Measurements from ENCODE around the gene EMP1.
A peak's percentile ranks its signal among the peaks of the same experiment; 100 is the strongest.

EMP1 gene

GRCh38 chr12:13196130-13196921 lies at the start of gene EMP1:
EMP1 (plus strand) TSS chr12:13196726; CDS start chr12:13211511, 14,785 bp downstream.
- DNase-seq = no peak

GRCh38 chr12:13147688-13148484 lies 48.6 kb upstream of the EMP1 start:
- no peak for DNase-seq

GRCh38 chr12:13148485-13148847 lies 48.1 kb upstream of the EMP1 start:
- no peak for DNase-seq

- no peak for DNase-seq
Observed at GRCh38 chr12:13149411-13149810, 47.1 kb upstream of the EMP1 start.

- DNase-seq = no peak
Observed at GRCh38 chr12:13152281-13152680, 44.2 kb upstream of the EMP1 start.

- no peak for DNase-seq
Observed at GRCh38 chr12:13152756-13153155, 43.8 kb upstream of the EMP1 start.

- DNase-seq = no peak
Observed at GRCh38 chr12:13153180-13153579, 43.3 kb upstream of the EMP1 start.

- DNase-seq = no peak
Observed at GRCh38 chr12:13154027-13154538, 42.4 kb upstream of the EMP1 start.

GRCh38 chr12:13154831-13155230 lies 41.7 kb upstream of the EMP1 start:
- DNase-seq = no peak

GRCh38 chr12:13156277-13156676 lies 40.2 kb upstream of the EMP1 start:
- DNase-seq = no peak

GRCh38 chr12:13161172-13161571 lies 35.4 kb upstream of the EMP1 start:
- no peak for DNase-seq

GRCh38 chr12:13162904-13163303 lies 33.6 kb upstream of the EMP1 start:
- no peak for DNase-seq

- DNase-seq = no peak
Observed at GRCh38 chr12:13163868-13164635, 32.5 kb upstream of the EMP1 start.

GRCh38 chr12:13164921-13165616 lies 31.5 kb upstream of the EMP1 start:
- DNase-seq = no peak

GRCh38 chr12:13165617-13166041 lies 30.9 kb upstream of the EMP1 start:
- no peak for DNase-seq

- no peak for DNase-seq
Observed at GRCh38 chr12:13167226-13167625, 29.3 kb upstream of the EMP1 start.

GRCh38 chr12:13167906-13168305 lies 28.6 kb upstream of the EMP1 start:
- DNase-seq = no peak

GRCh38 chr12:13169272-13169671 lies 27.3 kb upstream of the EMP1 start:
- no peak for DNase-seq

- DNase-seq = no peak
Observed at GRCh38 chr12:13170892-13171490, 25.5 kb upstream of the EMP1 start.

GRCh38 chr12:13171921-13172859 lies 24.3 kb upstream of the EMP1 start:
- peak; percentile 48 for DNase-seq
